Measurements from ENCODE around the gene CLCNKB. TPM values are rescaled to one million over a fixed set of nuclear protein-coding genes. Genes with fewer than 3 reads are reported as not detected.

CLCNKB gene
- total RNA-seq: not detected

DNA sequence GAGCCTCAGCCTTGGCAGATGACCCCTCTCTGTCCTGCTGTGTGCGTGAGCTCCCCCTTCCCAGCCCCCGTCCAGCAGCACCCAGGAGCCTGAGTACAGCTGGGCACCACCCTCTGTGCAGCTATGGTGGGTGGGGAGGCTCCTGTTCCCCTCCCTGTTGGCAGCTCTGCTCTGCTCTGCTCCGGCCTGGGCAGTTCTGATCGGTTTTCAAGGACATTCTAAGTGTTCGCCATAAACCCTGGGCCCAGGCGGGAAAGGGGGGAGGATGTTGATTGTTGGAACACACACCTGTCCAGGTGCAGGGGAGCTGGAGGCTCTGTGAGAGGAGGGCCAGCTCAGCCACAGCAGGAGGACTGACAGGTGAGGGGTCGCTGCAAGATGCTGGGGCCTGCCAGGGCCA lies at the start of gene CLCNKB:
Gene CLCNKB (plus strand): TSS at position 262 of the 400 bp plus-strand sequence. CDS start 711 bp downstream, outside the sequence.

DNA sequence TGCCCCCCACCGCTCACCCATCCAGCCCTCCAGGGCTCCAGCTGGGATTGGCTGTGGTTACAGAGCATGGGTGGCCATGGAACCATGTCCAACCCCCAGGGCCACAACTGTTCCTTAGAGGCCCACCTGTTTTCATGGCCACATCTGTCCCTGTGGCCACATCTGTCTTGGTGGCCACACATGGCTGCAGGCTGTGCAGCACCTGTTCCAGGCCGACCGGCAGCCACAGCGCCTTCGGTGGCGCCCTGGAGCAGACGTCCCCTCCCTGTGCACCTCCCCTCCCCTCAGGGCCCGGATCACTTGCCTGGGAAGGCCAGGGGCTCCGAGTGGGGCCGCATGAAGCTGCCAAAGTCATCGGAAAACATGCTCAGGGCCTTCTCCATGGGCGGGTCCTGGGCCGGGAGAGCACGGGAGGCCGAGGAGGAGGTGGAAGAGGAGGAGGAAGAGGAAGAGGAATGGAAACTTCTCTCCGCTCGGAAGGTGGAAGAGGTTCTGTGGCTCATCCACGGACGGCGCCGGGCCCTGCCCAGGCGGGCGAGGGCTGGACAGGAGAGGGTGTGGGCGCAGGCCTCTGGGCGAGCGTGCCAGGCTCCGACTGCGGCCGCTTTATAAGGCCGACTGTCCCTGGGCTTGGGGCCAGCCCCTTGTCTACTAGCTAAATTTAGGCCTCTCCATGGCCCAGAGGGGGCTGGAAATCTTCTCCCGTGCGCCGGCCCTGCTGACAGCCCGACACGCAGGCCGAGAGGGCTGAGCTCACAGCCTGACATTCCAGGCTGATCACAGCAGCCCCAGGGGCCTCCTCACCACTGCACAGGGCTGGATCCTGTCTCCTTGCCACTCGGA lies 25.9 kb upstream of the CLCNKB start, which contains the start of gene HSPB7:
Gene HSPB7 (minus strand): TSS at position 583 of the 843 bp plus-strand sequence. CDS start 80 bp downstream, at position 503.

DNA sequence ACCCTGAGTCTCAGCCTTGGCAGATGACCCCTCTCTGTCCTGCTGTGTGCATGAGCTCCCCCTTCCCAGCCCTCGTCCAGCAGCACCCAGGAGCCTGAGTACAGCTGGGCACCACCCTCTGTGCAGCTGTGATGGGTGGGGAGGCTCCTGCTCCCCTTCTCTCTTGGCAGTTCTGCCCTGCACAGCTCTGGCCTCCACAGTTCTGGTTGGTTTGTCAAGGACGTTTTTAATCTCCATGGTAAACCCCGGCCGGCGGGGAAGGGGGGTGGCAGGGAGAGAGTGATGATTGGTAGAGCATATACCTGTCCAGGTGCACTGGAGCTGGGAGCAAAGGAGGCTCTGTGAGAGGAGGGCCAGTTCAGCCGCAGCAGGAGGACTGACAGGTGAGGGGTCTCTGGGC lies 21.9 kb upstream of the CLCNKB start, which contains the start of gene CLCNKA:
Gene CLCNKA (plus strand): TSS at position 356 of the 400 bp plus-strand sequence. CDS start 584 bp downstream, outside the sequence.

DNA sequence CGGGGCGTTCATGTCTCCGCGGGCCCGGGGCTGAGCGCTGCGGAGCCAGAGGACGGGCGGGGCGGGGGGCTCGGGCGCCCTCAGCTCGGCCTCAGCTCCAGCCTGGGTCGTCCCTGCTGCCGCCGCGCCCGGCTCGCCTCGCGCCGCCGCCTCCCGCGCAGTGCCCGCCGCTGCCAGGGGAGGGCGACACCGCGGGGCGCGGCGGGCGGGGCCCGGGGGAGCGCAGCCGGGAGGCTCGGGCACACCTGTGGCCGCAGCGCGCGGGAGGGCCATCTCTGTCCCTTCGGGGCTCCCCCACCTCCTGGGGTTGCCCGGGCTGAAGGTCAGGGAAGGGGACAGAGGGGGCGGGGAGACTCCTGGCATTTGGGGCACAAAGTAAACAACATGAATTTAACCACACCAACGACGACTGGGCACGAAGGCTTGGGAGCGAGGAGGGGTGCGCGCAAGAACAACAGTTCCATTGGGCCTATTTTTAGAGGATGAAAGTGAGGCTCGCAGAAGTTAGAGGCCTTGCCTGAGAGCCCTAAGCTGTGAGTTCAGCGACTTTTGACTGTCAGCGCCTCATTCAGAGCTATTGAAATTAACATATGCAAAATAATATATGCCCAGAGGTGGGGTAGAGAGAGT lies 30.0 kb downstream of the CLCNKB start, which contains the start of gene FAM131C:
Gene FAM131C (minus strand): TSS at position 162 of the 630 bp plus-strand sequence. CDS start 209 bp downstream, outside the sequence.

Other genes starting within 250 kb of the CLCNKB start
- gene UQCRHL, start 236.1 kb upstream of the CLCNKB start, total RNA-seq: 1 to 10 TPM; 1.1 to 1.6 TPM
- gene SPEN, start 196.1 kb upstream of the CLCNKB start, total RNA-seq: 10 to 100 TPM; 57.1 to 63.7 TPM
- 10 to 100 TPM; 35.1 to 36.0 TPM for gene ZBTB17, start 67.7 kb upstream of the CLCNKB start, total RNA-seq
- gene SRARP, start 39.5 kb upstream of the CLCNKB start, total RNA-seq: not detected
- not detected for gene HSPB7, start 25.7 kb upstream of the CLCNKB start, total RNA-seq
- gene CLCNKA, start 21.7 kb upstream of the CLCNKB start, total RNA-seq: not detected
- 1 to 10 TPM; 2.4 to 3.4 TPM for gene FAM131C, start 29.9 kb downstream of the CLCNKB start, total RNA-seq
- not detected for gene EPHA2, start 112.3 kb downstream of the CLCNKB start, total RNA-seq
- gene ARHGEF19, start 168.9 kb downstream of the CLCNKB start, total RNA-seq: 1 to 10 TPM; 8.5 to 8.9 TPM
- gene CPLANE2, start 193.4 kb downstream of the CLCNKB start, total RNA-seq: 1 to 10 TPM; 6.7 to 7.7 TPM